NCI-H446 treated with DMSO at 0.1 percent for 48 hours (cell line): ENCODE results near the gene PODXL2.
A peak's percentile ranks its signal among the peaks of the same experiment; 100 is the strongest.
"Not testable (repeated sequence)": the region's sequence is repeated elsewhere in the genome, so short reads cannot be mapped to it uniquely, and the experiment has no call there.

Source experiments
- DNase-seq: peaks from one replicate; lab custom pipeline; 2025; lab: John Stamatoyannopoulos, UW

Gene PODXL2

GRCh38 chr3:127674790-127675189 lies 45.8 kb downstream of the PODXL2 start:
- no peak for DNase-seq

- DNase-seq = no peak
Measured at GRCh38 chr3:127675651-127676391, 46.8 kb downstream of the PODXL2 start.

DNA sequence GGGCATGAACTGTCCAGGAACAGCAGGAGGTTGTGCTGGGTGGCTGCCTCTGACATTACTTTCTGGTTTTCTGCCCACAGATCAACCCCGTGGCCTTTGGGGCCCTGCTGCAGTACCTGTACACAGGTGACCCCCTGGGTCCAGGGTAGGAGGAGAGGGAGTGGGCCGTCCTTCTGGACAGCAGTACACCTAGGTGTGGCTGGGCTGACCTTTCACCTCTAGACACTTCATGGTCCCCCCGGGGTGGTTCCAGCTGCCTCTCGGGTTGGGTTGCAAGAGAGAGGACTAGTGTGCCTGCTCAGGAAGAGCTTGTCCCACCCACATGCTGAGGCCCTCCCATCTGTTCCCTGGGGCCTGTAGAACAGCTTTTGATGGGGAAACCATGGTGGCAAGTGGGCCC lies 47.5 kb downstream of the PODXL2 start:
- no peak for DNase-seq

GRCh38 chr3:127676921-127677351 lies 48.0 kb downstream of the PODXL2 start:
- DNase-seq = no peak

GRCh38 chr3:127677541-127678314 lies 48.7 kb downstream of the PODXL2 start:
- no peak for DNase-seq

GRCh38 chr3:127678315-127678599 lies 49.3 kb downstream of the PODXL2 start:
- DNase-seq = no peak

DNA sequence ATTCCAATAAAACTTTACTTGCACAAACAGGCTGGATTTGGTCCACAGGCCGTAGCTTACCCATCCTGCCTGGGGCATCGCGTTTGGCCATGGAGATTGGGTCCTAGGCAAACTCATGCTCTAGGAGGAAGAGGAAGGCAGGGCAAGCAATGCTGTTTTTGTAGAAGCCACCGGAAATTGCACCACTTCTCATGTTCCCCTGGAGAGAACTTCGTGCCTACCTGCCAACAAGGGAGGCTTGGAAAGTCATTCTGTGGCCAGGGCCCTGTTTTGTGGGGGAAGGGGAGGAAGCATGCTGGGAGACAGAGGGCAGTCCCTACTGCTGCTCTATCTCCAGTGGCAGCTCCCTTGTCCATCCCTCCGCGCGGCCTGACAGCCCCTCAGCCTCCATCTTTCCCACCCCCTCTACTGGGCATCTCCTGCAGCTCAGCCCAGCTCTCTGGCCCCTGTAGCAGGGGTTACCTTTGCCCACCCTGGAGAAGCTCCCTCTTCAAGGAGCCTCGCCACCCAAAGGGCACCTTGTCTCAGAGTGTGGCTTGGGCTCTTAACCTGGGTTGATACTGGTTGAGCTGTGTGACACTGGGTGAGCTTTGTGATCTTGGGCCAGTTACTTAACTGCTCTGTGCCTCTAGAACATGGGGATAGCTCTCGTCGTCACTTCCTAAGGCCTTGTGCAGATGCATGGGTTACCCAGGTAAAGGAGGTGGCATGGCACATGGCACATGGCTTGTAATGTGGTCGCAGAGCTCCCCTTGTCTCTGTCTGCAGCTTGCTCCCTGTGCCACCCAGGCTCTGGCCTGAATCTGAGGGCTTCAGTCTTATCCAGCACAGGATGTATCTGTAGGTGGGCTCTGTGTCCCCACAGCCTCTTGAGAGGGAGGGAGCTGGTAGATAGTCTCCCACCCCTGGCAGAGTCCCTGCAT lies 49.9 kb downstream of the PODXL2 start:
- DNase-seq = no peak

- no peak for DNase-seq
Measured at GRCh38 chr3:127679534-127680145, 50.7 kb downstream of the PODXL2 start.

DNA sequence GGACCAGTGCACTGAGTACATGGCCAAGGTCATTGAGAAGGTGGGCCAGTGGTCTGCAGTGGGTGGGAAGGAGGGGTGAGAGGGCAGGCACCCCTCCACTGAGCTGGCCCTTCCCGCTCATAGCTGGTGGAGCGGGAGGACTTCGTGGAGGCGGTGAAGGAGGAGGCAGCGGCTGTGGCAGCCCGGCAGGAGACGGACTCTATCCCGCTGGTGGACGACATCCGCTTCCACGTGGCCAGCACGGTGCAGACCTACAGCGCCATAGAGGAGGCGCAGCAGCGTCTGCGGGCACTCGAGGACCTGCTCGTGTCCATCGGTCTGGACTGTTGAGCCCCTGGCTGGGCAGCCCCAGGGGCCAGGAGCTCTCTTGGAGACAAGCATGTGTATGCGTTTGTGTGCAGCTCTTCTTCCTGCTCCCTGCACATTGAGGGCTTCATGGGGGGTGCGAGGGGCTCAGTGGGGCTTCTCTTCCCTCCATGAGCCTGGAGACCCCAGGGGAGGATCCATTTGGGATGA lies 51.2 kb downstream of the PODXL2 start:
- no peak for DNase-seq

DNA sequence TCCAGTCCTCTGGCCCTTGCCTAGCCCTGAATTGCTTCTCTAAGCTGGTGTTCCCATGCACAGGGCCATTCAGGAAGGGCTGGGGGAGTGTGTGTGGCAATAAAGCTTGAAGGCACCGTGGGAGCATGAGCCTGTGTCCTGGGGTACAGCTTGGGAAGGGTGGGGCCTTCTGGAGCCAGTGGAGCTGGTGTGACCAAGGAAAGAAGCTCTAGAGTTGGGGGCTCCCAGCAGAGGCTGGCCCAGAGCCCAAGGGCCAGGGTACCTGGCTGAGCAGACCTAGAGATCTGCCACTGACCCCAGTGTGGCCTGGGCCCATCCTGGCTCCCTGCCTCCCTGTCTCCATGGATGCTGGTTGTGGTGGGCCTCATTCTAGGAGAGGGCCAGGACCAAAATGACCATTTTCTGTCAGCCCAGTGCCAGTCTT lies 51.8 kb downstream of the PODXL2 start:
- no peak for DNase-seq

GRCh38 chr3:127682175-127682554 lies 53.2 kb downstream of the PODXL2 start:
- DNase-seq = not testable (repeated sequence)

GRCh38 chr3:127682561-127682960 lies 53.6 kb downstream of the PODXL2 start:
- no peak for DNase-seq

- no peak for DNase-seq
Measured at GRCh38 chr3:127684871-127685707, 56.1 kb downstream of the PODXL2 start.

DNA sequence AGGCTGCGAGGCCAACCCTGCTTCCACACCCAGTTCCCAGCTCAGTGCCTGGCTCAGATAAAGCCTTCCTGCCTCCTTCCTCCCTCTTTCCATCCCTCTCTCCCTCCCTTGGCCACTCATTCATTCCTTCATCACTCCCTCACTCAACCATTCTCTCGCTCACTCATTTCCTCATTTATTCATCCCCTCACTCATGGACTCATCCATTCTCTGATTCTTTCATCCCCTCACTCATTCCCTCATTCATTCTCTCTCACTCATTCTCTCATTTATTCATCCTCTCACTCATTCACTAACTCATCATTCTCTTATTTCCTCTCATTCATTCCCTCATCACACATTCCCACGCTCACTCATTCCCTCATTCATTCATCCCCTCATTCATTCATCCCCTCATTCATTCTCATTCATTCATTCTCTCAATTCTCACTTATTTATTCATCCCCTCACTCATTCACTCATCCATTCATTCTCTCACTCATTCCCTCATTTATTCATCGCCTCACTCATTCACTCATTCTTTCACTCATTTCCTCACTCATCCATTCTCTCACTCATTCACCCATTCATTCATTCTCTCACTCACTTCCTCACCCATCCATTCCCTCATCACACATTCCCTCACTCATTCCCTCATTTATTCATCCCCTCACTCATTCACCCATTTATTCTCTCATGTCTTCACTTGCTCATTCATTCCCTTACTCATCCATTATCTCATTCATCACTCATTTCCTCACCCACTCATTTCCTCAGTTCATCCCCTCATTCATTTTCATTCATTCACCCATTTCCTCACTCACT lies 56.9 kb downstream of the PODXL2 start:
- DNase-seq = no peak

DNA sequence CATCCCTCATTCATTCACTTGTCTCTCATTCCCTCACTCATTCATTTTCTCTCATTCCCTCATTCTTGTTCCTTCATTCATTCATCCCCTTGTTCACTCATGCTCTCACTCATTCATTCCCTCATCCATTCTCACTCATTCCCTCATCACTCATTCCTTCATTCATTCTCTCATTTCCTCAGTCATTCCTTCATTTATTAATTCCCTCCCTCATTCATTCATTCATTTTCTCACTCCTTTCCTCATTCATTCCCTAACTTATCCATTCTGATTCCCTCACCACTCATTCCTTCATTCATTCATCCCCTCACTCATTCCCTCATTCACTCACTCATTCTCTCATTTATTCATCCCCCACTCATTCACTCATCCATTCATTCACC lies 57.5 kb downstream of the PODXL2 start:
- no peak for DNase-seq

DNA sequence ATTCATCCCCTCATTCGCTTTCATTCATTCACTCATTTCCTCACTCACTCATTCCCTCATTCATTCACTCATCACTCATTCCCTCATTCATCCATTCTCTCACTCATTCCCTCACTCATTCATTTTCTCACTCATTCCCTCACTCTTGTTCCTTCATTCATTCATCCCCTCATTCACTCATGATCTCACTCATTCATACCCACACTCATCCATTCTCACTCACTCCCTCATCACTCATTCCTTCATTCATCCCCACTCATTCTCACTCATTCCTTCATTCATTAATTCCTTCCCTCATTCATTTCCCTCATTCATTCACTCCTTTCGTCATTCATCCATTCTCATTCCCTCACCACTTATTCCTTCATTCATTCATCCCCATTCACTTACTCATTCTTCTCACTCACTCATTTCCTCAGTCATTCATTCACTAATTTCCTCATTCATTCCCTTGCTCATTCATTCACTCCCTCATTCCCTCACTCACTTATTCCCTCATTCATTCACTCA lies 58.3 kb downstream of the PODXL2 start:
- no peak for DNase-seq

DNA sequence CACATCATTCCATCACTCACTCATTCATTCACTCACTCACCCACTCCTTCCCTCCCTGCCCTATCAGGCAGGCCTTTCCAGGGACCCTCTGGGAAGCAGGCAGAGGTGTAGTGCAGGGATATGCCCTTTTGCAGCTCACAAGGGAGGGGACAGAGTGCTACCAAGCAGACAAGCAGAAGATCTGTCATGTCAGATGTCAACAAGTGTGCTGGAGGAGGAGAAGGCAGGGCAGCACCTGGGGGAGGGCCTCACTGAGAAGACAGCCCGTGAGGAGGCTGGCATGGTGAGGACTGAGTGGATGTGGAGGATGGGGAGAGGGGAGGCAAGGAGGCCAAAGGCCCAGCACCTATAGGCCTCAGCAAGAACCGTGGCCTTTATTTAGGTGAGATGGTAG lies 59.0 kb downstream of the PODXL2 start:
- DNase-seq = no peak

DNA sequence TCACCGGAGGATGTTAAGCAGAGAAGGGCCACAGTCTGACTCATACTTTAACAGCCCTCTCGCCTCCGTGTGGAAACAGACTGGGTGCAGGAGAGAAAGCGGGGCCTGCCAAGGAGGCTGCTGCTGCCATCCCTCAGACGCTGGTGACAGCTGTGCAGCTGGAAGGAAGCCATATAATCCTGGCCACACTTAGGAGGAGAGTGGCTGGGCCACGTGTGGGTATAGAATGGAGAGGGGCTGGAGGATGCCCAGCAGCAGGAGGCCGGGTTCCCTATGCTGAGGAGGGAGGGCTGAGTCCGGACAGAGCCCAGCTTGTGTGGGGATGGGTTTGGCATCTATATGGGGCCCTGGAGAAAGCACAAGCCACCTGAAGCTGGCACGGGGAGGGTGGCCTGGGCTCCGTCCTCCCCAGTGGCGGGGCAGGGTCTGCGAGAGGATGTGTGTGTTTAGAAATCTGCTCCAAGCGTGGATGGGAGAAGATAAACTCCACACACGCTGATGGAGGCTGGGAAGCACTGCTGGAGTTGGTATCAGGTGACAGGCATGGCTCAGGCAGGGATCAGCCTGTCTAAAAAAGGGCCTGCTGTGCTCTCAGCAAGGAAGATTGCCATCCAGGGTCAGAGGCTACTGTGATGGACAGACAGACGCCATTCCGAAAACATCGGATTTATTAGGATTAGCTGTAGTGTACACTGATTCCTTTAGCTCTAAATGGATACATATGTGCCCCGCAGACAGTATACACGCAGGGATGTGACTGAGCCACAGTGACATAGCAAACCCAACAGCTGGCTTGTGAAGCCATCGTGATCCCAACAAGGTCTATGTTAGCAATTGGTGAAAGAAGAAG lies 59.7 kb downstream of the PODXL2 start:
- peak; percentile 94 for DNase-seq

DNA sequence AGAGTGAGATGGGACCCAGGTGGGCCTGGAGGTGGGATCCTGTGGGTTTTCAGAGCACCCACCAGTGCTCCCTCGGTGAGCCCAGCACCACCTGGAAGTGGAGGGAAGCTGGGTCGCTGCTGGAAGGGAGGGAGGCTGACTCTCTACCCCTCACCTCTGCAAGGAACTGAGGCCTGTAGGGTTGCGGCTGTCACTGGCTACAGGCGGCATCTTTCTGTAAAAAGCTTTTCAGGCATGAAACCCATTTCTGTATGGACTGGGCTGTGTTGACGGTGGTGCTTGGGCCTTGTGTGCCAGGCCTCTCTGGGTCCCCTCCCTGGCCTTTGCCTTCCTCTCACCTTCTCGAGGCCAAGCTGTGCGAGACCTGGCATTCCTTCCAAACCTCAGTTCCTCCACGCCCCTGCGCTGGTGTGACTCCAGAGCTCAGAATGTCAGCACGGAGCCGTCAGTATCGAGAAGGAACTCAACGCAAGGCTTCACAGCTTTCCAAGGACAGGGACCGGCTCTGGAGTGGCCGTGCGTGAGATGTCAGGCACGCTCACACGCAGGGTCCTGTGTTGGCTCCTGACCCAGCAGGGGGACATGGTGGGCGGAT lies 60.4 kb downstream of the PODXL2 start:
- no peak for DNase-seq
